GM23248 (cell line): Measurements from ENCODE around the gene UPB1. TPM values are rescaled to one million over a fixed set of nuclear protein-coding genes. Genes with fewer than 3 reads are reported as not detected.

Source experiments
- DNase-seq: peaks from one replicate; pipeline ENCODE4 v3.0.0-alpha.2; 2015
- H2AFZ ChIP-seq: fragments of 200-600 bp; sonication (generic); 2 replicates; pipeline ENCODE4 v1.6.1; 2016; ENCODE audit warnings: antibody characterized with exemption
- H3F3A ChIP-seq: fragments of 200-600 bp; sonication (generic); 2 replicates; pipeline ENCODE4 v1.6.1; 2016; ENCODE audit warnings: mild to moderate bottlenecking, antibody characterized with exemption, mixed run types; ENCODE audit not compliant: insufficient read depth
- H3K27ac ChIP-seq: fragments of 200-600 bp; sonication (generic); 2 replicates; pipeline ENCODE4 v1.5.1; 2016; ENCODE audit warnings: mild to moderate bottlenecking
- H3K27me3 ChIP-seq: fragments of 200-600 bp; sonication (generic); replicated peaks from 2 replicates; pipeline ENCODE4 v1.6.1; 2016; ENCODE audit warnings: mild to moderate bottlenecking; ENCODE audit not compliant: insufficient read depth
- H3K36me3 ChIP-seq: fragments of 200-600 bp; sonication (generic); 2 replicates; pipeline ENCODE4 v1.6.1; 2016; ENCODE audit warnings: low read depth, mild to moderate bottlenecking
- H3K4me1 ChIP-seq: fragments of 200-600 bp; sonication (generic); 2 replicates; pipeline ENCODE4 v1.6.1; 2016; ENCODE audit warnings: mild to moderate bottlenecking; ENCODE audit not compliant: insufficient read depth
- H3K4me2 ChIP-seq: fragments of 200-600 bp; sonication (generic); one replicate; pipeline ENCODE4 v1.6.1; 2016; ENCODE audit warnings: mild to moderate bottlenecking; ENCODE audit not compliant: unreplicated experiment
- H3K4me3 ChIP-seq: fragments of 200-600 bp; sonication (generic); 2 replicates; pipeline ENCODE4 v1.5.1; 2016; ENCODE audit warnings: mild to moderate bottlenecking
- H3K79me2 ChIP-seq: fragments of 200-600 bp; sonication (generic); 2 replicates; pipeline ENCODE4 v1.6.1; 2016; ENCODE audit warnings: mild to moderate bottlenecking; ENCODE audit not compliant: insufficient read depth
- H3K9ac ChIP-seq: fragments of 200-600 bp; sonication (generic); 2 replicates; pipeline ENCODE4 v1.6.1; 2016; ENCODE audit warnings: mild to moderate bottlenecking
- H3K9me2 ChIP-seq: fragments of 200-600 bp; sonication (generic); 2 replicates; pipeline ENCODE4 v1.6.1; 2016; ENCODE audit warnings: mixed run types, mild to moderate bottlenecking, moderate library complexity; ENCODE audit not compliant: insufficient read depth
- H3K9me3 ChIP-seq: fragments of 200-600 bp; sonication (generic); one replicate; pipeline ENCODE4 v1.6.1; 2017; ENCODE audit warnings: low read depth
- H4K20me1 ChIP-seq: fragments of 200-600 bp; sonication (generic); 2 replicates; pipeline ENCODE4 v1.6.0; 2016; ENCODE audit not compliant: insufficient read depth
- EZH2 ChIP-seq: fragments of 200-600 bp; sonication (generic); IDR thresholded peaks from 2 replicates; pipeline ENCODE4 v1.6.1; 2018; ENCODE audit warnings: antibody characterized with exemption, mild to moderate bottlenecking; ENCODE audit not compliant: insufficient read depth, poor library complexity, severe bottlenecking
- EZH2phosphoT487 ChIP-seq: fragments of 200-600 bp; sonication (generic); IDR thresholded peaks from 2 replicates; pipeline ENCODE4 v1.6.1; 2018; ENCODE audit warnings: antibody characterized with exemption, moderate library complexity, mild to moderate bottlenecking, low read depth; ENCODE audit not compliant: insufficient read depth
- WGBS, 2 experiments: methylation state at CpG; one replicate each; pipeline ENCODE4 v1.1.6; 2015 to 2017; ENCODE audit warnings: low lambda C conversion rate in 2 of 2, low coverage in 1 of 2; ENCODE audit errors: missing lambda C conversion rate in 2 of 2; 5-methylcytosine and 5-hydroxymethylcytosine counted together
- in situ Hi-C: fragments of 300-500 bp; cut with MboI; formaldehyde crosslinking; loops from 2 replicates; pipeline ENCODE4 v1.15.0; 2020
- polyA plus RNA-seq: library from polyadenylated mRNA; unstranded; fragments of >200 nt; fragmentation: Nextera tagmentation; extraction: Ambion mirVana; gene quantifications from 2 replicates; pipeline ENCODE4 v1.2.1, GENCODE V29; 2016
- total RNA-seq: library from RNA; depleted of rRNA; stranded (reverse); fragments of >200 nt; shearing (Covaris generic); gene quantifications from 2 replicates; pipeline ENCODE4 v1.2.3, GENCODE V29; 2014

Gene UPB1
- total and polyA plus RNA-seq, 2 experiments from 2014 or later = not detected

DNA sequence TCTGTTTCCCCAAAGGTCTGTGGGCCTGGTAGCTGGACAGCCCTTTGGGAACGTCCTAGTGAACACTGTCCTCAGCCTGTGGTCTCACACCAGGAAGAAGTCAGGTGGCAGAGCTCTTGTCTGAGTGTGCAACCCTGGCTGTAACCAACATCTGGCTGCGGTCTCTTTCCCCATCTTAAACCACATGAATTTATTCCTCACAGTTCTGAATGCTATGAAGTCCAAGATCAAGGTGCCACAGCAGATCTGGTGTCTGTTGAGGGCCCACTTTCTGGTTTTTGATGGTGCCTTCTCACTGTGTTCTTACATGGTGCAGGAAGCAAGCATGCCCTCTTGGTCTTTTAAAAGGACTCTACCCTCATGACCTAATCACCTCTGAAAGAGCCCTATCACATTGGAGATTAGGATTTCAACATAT lies 2.7 kb downstream of the UPB1 start:
- Histone ChIP-seq H3K4me3 (no peak overlapping the region), H4K20me1 (no peaks in the 10 kb centered on the region), H3F3A (no peaks in the 10 kb centered on the region), H3K9me3 (no peaks in the 10 kb centered on the region), H3K9ac (no peak overlapping the region), H3K4me1 (no peaks in the 10 kb centered on the region; the same call in 1 of the 2 replicates), H3K9me2 (no peaks in the 10 kb centered on the region), H3K27me3 (peaks cover 17% of the 10 kb centered on the region), H2AFZ (no peak overlapping the region), H3K36me3 (no peaks in the 10 kb centered on the region), H3K27ac (no peak overlapping the region), H3K79me2 (no peaks in the 10 kb centered on the region), H3K4me2 (no peak overlapping the region)
- TF ChIP-seq EZH2 (no peak), EZH2phosphoT487 (no peak)
- 76 to 90% methylated on average over 2 of the region's 2 CpGs for WGBS, 2 experiments
- no peak for DNase-seq
- in situ Hi-C loops = no loop called here

GRCh38 chr22:24498824-24499223 lies 3.7 kb downstream of the UPB1 start:
- in situ Hi-C loops = no loop called here
- TF ChIP-seq EZH2 (no peak), EZH2phosphoT487 (no peak)

GRCh38 chr22:24499706-24500276 lies 4.7 kb downstream of the UPB1 start:
- Histone ChIP-seq H3F3A (no peaks in the 10 kb centered on the region), H3K79me2 (no peaks in the 10 kb centered on the region), H3K36me3 (no peaks in the 10 kb centered on the region), H3K4me2 (no peak overlapping the region), H3K9me2 (no peaks in the 10 kb centered on the region), H4K20me1 (no peaks in the 10 kb centered on the region), H3K4me1 (peaks cover 7% of the 10 kb centered on the region; the same call in 1 of the 2 replicates), H3K9ac (no peak overlapping the region), H3K27ac (no peak overlapping the region), H2AFZ (no peak overlapping the region), H3K9me3 (no peaks in the 10 kb centered on the region), H3K27me3 (peaks cover 5% of the 10 kb centered on the region; the same call in 1 of the 2 replicates), H3K4me3 (no peak overlapping the region)
- WGBS, 2 experiments = 94 to 96% methylated on average over 9 to 10 of the region's 10 CpGs
- in situ Hi-C loops = loop anchor here (10.0 kb wide), 1 partner anchor 85 kb away; no protein-coding TSS in a partner anchor
- no peak for DNase-seq
- TF ChIP-seq EZH2phosphoT487 (no peak), EZH2 (no peak)

More at GRCh38 chr22:24498824-24499223, 3.7 kb downstream of the UPB1 start:
- Histone ChIP-seq H3K4me3 (no peak overlapping the region), H3K9me3 (no peaks in the 10 kb centered on the region), H3K9me2 (no peaks in the 10 kb centered on the region), H3K27me3 (peaks cover 13% of the 10 kb centered on the region), H3K36me3 (no peaks in the 10 kb centered on the region), H3K4me1 (peaks cover 5% of the 10 kb centered on the region), H3K4me2 (no peak overlapping the region), H3F3A (no peaks in the 10 kb centered on the region), H2AFZ (no peak overlapping the region), H4K20me1 (no peaks in the 10 kb centered on the region), H3K9ac (no peak overlapping the region), H3K27ac (no peak overlapping the region), H3K79me2 (no peaks in the 10 kb centered on the region)
- DNase-seq = no peak
- WGBS, 2 experiments = 90 to 91% methylated on average over 11 of the region's 11 CpGs

DNA sequence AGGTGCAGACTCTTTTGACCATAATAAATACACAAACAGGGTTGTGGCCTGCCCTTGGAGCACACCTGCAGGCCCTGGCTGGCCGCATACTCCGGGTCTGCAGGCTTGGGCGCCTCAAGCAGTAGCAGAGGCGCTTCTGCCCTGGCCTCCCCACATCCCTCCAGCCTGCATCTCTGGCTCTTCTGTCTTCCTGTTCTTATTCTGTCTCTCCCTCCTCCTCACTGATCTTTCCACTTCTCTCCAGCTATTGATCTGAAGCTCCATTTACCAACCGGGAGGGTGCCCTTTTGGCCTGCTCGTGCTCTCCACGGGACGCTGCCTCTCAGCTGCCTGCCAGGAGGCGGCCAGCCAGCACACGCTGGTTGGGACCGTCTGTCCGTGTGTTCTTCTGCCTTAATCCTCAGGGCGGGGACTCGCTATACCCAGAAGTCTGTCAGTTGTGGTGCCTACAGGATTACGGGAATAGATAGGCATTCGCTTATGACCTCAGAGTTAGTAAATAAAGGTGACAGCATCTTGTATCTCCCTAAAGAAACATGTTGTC lies 5.2 kb downstream of the UPB1 start:
- no peaks in the 10 kb centered on the region for H3K9me3 ChIP-seq
- no peaks in the 10 kb centered on the region for H3K36me3 ChIP-seq
- no peak overlapping the region for H3K27ac ChIP-seq
- H3K4me1 ChIP-seq = peaks cover 7% of the 10 kb centered on the region; the same call in 1 of the 2 replicates
- H4K20me1 ChIP-seq = no peaks in the 10 kb centered on the region
- no peak overlapping the region for H3K4me2 ChIP-seq
- H3K9ac ChIP-seq = no peak overlapping the region
- WGBS, 2 experiments = 70 to 72% methylated on average over 16 of the region's 16 CpGs
- DNase-seq = no peak
- no peaks in the 10 kb centered on the region for H3K9me2 ChIP-seq
- no peaks in the 10 kb centered on the region for H3K79me2 ChIP-seq
- no peaks in the 10 kb centered on the region for H3K27me3 ChIP-seq
- in situ Hi-C loops = loop anchor here (10.0 kb wide), 1 partner anchor 86 kb away; no protein-coding TSS in a partner anchor
- TF ChIP-seq EZH2phosphoT487 (no peak), EZH2 (no peak)
- no peak overlapping the region for H2AFZ ChIP-seq
- no peak overlapping the region for H3K4me3 ChIP-seq
- H3F3A ChIP-seq = no peaks in the 10 kb centered on the region
